Sigmoid colon (tissue), 7 donors: ENCODE results near the gene TDRD5. TPM values are rescaled to one million over a fixed set of nuclear protein-coding genes. Genes with fewer than 3 reads are reported as not detected.

ENCODE experiments used
- DNase-seq: peaks from one replicate; pipeline ENCODE4 v3.0.0-alpha.2; 2019
- H3K27ac ChIP-seq, 4 donors: fragments of 200-600 bp; sonication (generic); one replicate each; pipeline ENCODE4 v1.5.1; 2016 to 2019; ENCODE audit warnings: mild to moderate bottlenecking in 1 of 4
- H3K27me3 ChIP-seq, 3 donors: fragments of 200-600 bp; sonication (generic); one replicate each; pipeline ENCODE4 v1.5.1; 2019; ENCODE audit warnings: mild to moderate bottlenecking in 1 of 3
- H3K36me3 ChIP-seq, 4 donors: fragments of 200-600 bp; sonication (generic); one replicate each; pipeline ENCODE4 v1.5.1; 2016 to 2019
- H3K4me1 ChIP-seq, 4 donors: fragments of 200-600 bp; sonication (generic); one replicate each; pipeline ENCODE4 v1.5.1; 2017 to 2019
- H3K4me3 ChIP-seq, 4 donors: fragments of 200-600 bp; sonication (generic); one replicate each; pipeline ENCODE4 v1.5.1; 2017 to 2019; ENCODE audit warnings: mild to moderate bottlenecking in 2 of 4, moderate library complexity in 1 of 4
- H3K9me3 ChIP-seq, 4 donors: fragments of 200-600 bp in 3 of 4; sonication (generic) in 3 of 4; one replicate each; pipeline versions ENCODE4 v1.5.1 to v1.6.1; 2013 to 2019
- EP300 ChIP-seq, 4 donors: sonication (generic); formaldehyde crosslinking; IDR thresholded peaks; one replicate each; pipeline ENCODE4 v1.6.1; 2017; ENCODE audit warnings: antibody characterized with exemption in 4 of 4
- POLR2A ChIP-seq, 2 donors: fragments of 450-650 bp; IDR thresholded peaks; one replicate each; pipeline ENCODE4 v1.6.1; 2016; ENCODE audit warnings: antibody characterized with exemption in 2 of 2, mild to moderate bottlenecking in 2 of 2, moderate library complexity in 2 of 2
- POLR2AphosphoS5 ChIP-seq, 4 donors: sonication (generic); formaldehyde crosslinking; IDR thresholded peaks; one replicate each; pipeline ENCODE4 v1.6.1; 2017; ENCODE audit warnings: antibody characterized with exemption in 4 of 4
- WGBS, 2 donors: extraction: QIAGEN DNeasy Blood & Tissue Kit; methylation state at CpG; one replicate each; pipeline ENCODE4 v1.1.7; 2013; 5-methylcytosine and 5-hydroxymethylcytosine counted together
- intact Hi-C: fragments of 100-400 bp; cut with DNase I; formaldehyde crosslinking; loops from one replicate; pipeline ENCODE4 v1.15.1; 2023
- polyA plus RNA-seq, 3 donors: library from polyadenylated mRNA; stranded (reverse); fragments of 200-250 nt; gene quantifications; one replicate each; pipeline ENCODE4 v1.2.3, GENCODE V29; 2013
- total RNA-seq, 4 donors: library from RNA; depleted of rRNA; stranded (reverse); fragments of >200 nt; gene quantifications; one replicate each; pipeline ENCODE4 v1.1.0, GENCODE V29; 2016
- TF ChIP-seq, protein P1 (sequence below), 4 experiments: fragments of 450-650 bp in 3 of 4; fragments of 200-600 bp in 1 of 4; IDR thresholded peaks; one replicate each; pipeline ENCODE4 v1.5.1; 2016 to 2019; ENCODE audit warnings: antibody characterized with exemption in 4 of 4, mild to moderate bottlenecking in 3 of 4, moderate library complexity in 2 of 4
- donor health status: healthy with polysubstance abuse.
- donor health status: Bipolar disorder and iron deficiency.
- donor health status: healthy.

TDRD5 gene
- total and polyA plus RNA-seq, 7 donors, result 0.55 to 0.69 (median 0.60) TPM; not detected in 4

DNA sequence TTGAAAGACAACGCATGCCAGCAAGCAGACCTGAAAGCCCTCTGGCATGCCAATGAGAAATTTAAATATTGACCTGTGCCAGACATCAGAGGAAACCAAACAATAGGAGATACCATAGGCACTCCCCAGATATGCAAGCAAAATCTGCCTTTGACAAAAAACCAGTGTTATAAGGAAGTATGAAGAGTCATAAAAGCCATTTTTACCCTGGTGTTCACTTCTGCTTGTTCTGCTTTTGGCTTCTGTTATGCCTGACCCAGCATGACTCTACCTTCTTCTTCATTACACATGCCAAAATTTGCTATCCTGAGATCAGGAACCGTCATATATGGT is 42.3 kb upstream of the TDRD5 start:
- Histone ChIP-seq H3K4me1 (no peaks in the 10 kb centered on the region), H3K27ac (no peak overlapping the region), H3K27me3 (no peaks in the 10 kb centered on the region), H3K36me3 (no peaks in the 10 kb centered on the region), H3K9me3 (no peaks in the 10 kb centered on the region), H3K4me3 (no peak overlapping the region)
- no peak for DNase-seq
- 19 to 72% methylated on average over 2 of the region's 2 CpGs for WGBS, 2 donors
- TF ChIP-seq POLR2AphosphoS5 (IDR thresholded peaks at IDR 0.05), result no peak
- no peak for TF ChIP-seq POLR2A (IDR thresholded peaks at IDR 0.05)
- no peak for TF ChIP-seq EP300 (IDR thresholded peaks at IDR 0.05)
- intact Hi-C loops, result no loop called here

GRCh38 chr1:179550746-179551682 is 40.6 kb upstream of the TDRD5 start:
- no peaks in the 10 kb centered on the region for H3K36me3 ChIP-seq
- WGBS, 2 donors, result 63 to 71% methylated on average over 9 of the region's 9 CpGs

GRCh38 chr1:179554427-179554826 is 37.2 kb upstream of the TDRD5 start:
- no peak for DNase-seq
- intact Hi-C loops, result no loop called here
- Histone ChIP-seq H3K9me3 (no peaks in the 10 kb centered on the region), H3K27ac (no peak overlapping the region), H3K27me3 (no peaks in the 10 kb centered on the region), H3K4me1 (no peaks in the 10 kb centered on the region), H3K4me3 (no peak overlapping the region), H3K36me3 (no peaks in the 10 kb centered on the region)
- no peak for TF ChIP-seq POLR2A (IDR thresholded peaks at IDR 0.05)
- TF ChIP-seq EP300 (IDR thresholded peaks at IDR 0.05), result no peak
- TF ChIP-seq, protein P1, sequence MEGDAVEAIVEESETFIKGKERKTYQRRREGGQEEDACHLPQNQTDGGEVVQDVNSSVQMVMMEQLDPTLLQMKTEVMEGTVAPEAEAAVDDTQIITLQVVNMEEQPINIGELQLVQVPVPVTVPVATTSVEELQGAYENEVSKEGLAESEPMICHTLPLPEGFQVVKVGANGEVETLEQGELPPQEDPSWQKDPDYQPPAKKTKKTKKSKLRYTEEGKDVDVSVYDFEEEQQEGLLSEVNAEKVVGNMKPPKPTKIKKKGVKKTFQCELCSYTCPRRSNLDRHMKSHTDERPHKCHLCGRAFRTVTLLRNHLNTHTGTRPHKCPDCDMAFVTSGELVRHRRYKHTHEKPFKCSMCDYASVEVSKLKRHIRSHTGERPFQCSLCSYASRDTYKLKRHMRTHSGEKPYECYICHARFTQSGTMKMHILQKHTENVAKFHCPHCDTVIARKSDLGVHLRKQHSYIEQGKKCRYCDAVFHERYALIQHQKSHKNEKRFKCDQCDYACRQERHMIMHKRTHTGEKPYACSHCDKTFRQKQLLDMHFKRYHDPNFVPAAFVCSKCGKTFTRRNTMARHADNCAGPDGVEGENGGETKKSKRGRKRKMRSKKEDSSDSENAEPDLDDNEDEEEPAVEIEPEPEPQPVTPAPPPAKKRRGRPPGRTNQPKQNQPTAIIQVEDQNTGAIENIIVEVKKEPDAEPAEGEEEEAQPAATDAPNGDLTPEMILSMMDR (IDR thresholded peaks at IDR 0.05), result no peak
- TF ChIP-seq POLR2AphosphoS5 (IDR thresholded peaks at IDR 0.05), result no peak

More at GRCh38 chr1:179550746-179551682, 40.6 kb upstream of the TDRD5 start:
- DNase-seq, result no peak
- no peaks in the 10 kb centered on the region for H3K9me3 ChIP-seq
- H3K27me3 ChIP-seq, result no peaks in the 10 kb centered on the region
- TF ChIP-seq EP300 (IDR thresholded peaks at IDR 0.05) (no peak), POLR2AphosphoS5 (IDR thresholded peaks at IDR 0.05) (no peak), POLR2A (IDR thresholded peaks at IDR 0.05) (no peak)
- TF ChIP-seq, protein P1 (IDR thresholded peaks at IDR 0.05), result no peak
- intact Hi-C loops, result no loop called here
- no peaks in the 10 kb centered on the region for H3K4me1 ChIP-seq
- no peak overlapping the region for H3K4me3 ChIP-seq
- no peak overlapping the region for H3K27ac ChIP-seq

DNA sequence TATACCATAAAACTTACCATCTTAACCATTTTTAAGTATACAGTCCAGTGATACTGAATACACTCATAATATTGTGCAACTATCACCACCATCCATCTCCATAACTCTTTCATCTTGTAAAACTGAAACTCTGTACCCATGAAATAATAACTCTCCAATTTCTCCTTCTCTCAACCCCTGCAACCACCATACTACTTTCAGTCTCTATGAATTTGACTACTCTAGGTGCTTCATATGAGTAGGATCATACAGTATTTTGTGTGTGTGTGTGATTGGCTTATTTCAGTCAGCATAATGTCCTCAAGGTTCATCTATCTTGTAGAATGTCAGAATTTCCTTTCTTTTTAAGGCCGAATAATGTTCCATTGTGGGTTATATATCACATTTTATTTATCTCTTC is 33.6 kb upstream of the TDRD5 start:
- Histone ChIP-seq H3K4me3 (no peak overlapping the region), H3K4me1 (no peaks in the 10 kb centered on the region), H3K9me3 (no peaks in the 10 kb centered on the region), H3K27ac (no peak overlapping the region), H3K27me3 (no peaks in the 10 kb centered on the region), H3K36me3 (no peaks in the 10 kb centered on the region)
- intact Hi-C loops, result no loop called here
- TF ChIP-seq POLR2AphosphoS5 (IDR thresholded peaks at IDR 0.05) (no peak), EP300 (IDR thresholded peaks at IDR 0.05) (no peak), POLR2A (IDR thresholded peaks at IDR 0.05) (no peak)
- TF ChIP-seq, protein P1 (IDR thresholded peaks at IDR 0.05), result no peak
- WGBS, 2 donors, result 88 to 97% methylated on average over 1 of the region's 1 CpG
- DNase-seq, result no peak

GRCh38 chr1:179575497-179576314 is 15.9 kb upstream of the TDRD5 start, which contains the start of gene NPHS2:
Gene NPHS2, minus strand, starts transcription at chr1:179575948. Its CDS starts 84 bp downstream, at chr1:179575864.
- peak within 1 kb of the TSS in 1 of 4 donors; percentile 1 for H3K4me3 ChIP-seq
- WGBS, 2 donors, result 4 to 5% methylated on average over 77 of the region's 77 CpGs
- DNase-seq, result no peak
- peaks cover 7 to 50% (median 12%) of the 10 kb centered on the region in 3 donors for H3K27me3 ChIP-seq
- H3K36me3 ChIP-seq, result no peaks in the 10 kb centered on the region
- intact Hi-C loops, result no loop called here
- peaks cover 0 to 8% (median 4%) of the 10 kb centered on the region in 4 donors for H3K4me1 ChIP-seq
- H3K9me3 ChIP-seq, result no peaks in the 10 kb centered on the region
- TF ChIP-seq, protein P1 (IDR thresholded peaks at IDR 0.05), result no peak
- TF ChIP-seq POLR2A (IDR thresholded peaks at IDR 0.05), result no peak
- TF ChIP-seq POLR2AphosphoS5 (IDR thresholded peaks at IDR 0.05), result no peak
- TF ChIP-seq EP300 (IDR thresholded peaks at IDR 0.05), result no peak
- H3K27ac ChIP-seq, result no peak within 1 kb of the TSS
